NB4 (cell line): ENCODE data around the gene TPST2.

Source experiments
- DNase-seq: peaks from one replicate; pipeline ENCODE4 v3.0.0; 2010; ENCODE audit warnings: low read depth
- H3K4me3 ChIP-seq: one replicate; pipeline ENCODE4 v1.5.1; 2011; ENCODE audit warnings: mild to moderate bottlenecking, low read depth, low read length, moderate library complexity
- MYC ChIP-seq: IDR thresholded peaks from 2 replicates; pipeline ENCODE4 v1.6.1; 2011; ENCODE audit warnings: low read depth, low read length
- POLR2A ChIP-seq: IDR thresholded peaks from 2 replicates; pipeline ENCODE4 v1.6.1; 2011; ENCODE audit warnings: mild to moderate bottlenecking; ENCODE audit not compliant: insufficient read length; ENCODE audit errors: extremely low read depth
- TF ChIP-seq, protein P1 (sequence below): IDR thresholded peaks from 2 replicates; pipeline ENCODE4 v1.6.1; 2011; ENCODE audit warnings: low read depth, low read length
- TF ChIP-seq, protein P2 (sequence below): IDR thresholded peaks from one replicate; pipeline ENCODE4 v1.5.1; 2012; ENCODE audit warnings: low read depth, low read length

TPST2 gene

DNA sequence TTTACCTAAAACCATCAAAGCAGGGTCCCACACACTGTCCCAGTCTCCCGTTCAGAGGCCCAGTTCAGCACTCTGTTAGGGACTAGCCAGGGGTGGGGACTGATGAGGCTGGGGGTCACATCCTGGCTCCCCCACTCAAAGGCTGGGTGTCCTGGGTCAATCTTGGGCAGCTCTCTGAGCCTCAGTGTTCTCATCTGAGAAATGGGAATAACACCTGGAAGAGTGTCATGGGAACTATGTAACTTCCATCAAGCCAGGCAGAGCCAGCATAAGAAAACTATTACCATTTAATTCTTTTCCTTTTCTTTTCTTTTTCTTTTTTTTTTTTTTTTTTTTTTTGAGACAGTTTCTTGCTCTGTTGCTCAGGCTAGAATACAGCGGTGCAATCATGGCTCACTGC, 38.4 kb downstream of the TPST2 start:
- no peak overlapping the region for H3K4me3 ChIP-seq
- no peak for DNase-seq
- TF ChIP-seq MYC: no peak
- TF ChIP-seq, protein P1, sequence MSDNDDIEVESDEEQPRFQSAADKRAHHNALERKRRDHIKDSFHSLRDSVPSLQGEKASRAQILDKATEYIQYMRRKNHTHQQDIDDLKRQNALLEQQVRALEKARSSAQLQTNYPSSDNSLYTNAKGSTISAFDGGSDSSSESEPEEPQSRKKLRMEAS: no peak

DNA sequence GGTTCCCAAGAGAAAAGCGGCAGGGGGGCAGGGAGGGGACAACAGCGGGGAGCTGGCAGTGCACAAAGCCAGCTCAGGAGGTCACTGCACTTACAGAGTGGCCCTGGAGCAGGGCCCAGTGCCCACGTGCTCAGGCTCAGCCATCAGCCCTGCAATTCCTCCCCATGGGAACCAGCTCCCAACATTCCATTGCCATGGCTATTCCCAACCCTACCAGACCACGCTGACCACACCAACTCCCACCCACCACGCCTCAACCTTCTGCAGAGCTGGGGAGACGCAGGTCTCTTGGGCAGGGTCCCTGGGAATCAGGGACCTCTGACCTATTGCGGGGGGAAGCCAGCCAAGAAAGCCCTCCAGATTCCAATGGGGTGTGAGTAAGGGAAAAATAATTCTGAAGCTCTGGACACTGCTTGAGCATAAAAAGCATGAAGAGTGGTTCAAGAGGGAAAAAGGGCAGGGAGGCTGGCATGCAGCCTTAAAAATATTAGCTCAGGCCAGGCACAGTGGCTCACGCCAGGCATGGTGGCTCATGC, 39.4 kb downstream of the TPST2 start:
- H3K4me3 ChIP-seq: no peak overlapping the region
- no peak for TF ChIP-seq MYC
- TF ChIP-seq POLR2A: no peak
- TF ChIP-seq, protein P2, sequence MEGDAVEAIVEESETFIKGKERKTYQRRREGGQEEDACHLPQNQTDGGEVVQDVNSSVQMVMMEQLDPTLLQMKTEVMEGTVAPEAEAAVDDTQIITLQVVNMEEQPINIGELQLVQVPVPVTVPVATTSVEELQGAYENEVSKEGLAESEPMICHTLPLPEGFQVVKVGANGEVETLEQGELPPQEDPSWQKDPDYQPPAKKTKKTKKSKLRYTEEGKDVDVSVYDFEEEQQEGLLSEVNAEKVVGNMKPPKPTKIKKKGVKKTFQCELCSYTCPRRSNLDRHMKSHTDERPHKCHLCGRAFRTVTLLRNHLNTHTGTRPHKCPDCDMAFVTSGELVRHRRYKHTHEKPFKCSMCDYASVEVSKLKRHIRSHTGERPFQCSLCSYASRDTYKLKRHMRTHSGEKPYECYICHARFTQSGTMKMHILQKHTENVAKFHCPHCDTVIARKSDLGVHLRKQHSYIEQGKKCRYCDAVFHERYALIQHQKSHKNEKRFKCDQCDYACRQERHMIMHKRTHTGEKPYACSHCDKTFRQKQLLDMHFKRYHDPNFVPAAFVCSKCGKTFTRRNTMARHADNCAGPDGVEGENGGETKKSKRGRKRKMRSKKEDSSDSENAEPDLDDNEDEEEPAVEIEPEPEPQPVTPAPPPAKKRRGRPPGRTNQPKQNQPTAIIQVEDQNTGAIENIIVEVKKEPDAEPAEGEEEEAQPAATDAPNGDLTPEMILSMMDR: no peak
- TF ChIP-seq, protein P1: no peak
- no peak for DNase-seq

DNA sequence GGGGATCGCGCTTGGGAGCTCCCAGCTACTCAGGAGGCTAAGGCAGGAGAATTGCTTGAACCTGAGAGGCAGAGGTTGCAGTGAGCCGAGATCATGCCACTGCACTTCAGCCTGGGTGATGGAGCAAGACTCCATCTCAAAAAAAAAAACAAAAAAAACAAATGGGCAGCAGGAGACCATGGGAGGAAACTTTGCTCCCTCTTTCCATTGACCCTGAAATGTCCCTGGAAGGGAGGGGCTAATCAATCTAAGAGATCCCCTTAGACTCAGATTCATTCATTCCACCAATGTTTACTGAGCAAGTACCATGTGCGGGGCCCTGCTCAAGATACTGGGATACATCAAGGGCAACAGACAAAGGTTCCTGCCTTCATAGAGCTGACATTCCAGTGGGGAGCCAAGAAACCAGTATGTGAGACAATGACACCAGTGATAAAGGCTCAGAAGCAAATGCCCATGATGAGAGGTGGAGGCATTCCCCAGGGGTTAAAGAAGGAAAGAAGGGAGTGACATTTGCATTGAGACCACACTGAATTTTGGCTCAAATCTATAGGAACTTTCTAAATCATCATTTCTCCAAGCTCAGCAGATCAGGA, 39.9 kb downstream of the TPST2 start:
- DNase-seq: no peak
- TF ChIP-seq MYC (no peak), POLR2A (no peak)
- TF ChIP-seq, protein P2: no peak
- TF ChIP-seq, protein P1: no peak
- H3K4me3 ChIP-seq: no peak overlapping the region

DNA sequence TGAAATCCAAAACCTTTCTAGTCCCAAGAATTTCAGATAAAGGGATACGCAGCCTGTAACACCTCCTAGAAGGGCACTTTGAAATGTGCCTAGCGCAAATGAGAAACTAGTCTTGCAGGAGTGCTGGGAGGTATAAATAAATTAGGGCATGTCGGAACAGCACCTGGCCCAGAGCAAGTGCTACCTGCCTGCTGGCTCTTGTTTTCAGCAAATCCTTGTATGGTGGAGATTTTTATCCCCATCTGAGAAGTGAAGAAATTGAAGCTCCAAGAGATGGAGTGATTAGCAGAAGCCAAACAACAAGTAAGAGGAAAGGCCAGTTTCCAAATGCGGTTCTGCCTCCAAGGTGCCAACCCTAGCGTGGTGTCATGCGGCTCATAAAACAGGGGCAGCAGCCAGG, 40.9 kb downstream of the TPST2 start:
- no peak for TF ChIP-seq MYC
- TF ChIP-seq, protein P2: no peak
- TF ChIP-seq, protein P1: no peak
- no peak for TF ChIP-seq POLR2A
- no peak for DNase-seq
- no peak overlapping the region for H3K4me3 ChIP-seq

DNA sequence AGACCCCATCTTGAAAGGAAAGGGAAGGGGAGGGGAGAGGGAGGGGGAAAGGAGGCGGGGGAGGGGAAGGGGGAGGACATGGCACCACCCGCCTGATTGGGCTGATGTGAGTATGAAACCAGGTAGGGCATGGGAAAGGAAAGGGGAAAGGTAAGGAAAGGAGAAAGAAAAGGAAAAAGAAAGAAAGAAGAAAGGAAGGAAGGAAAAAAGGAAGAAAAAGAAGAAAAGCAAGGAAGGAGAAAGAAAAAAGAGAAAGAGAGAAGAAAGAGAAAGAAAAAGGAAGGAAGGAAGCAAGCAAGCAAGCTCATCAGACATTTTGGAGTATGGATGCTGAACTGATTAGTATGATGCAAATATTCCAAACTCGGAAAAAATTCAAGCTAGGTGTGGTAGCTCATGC, 41.6 kb downstream of the TPST2 start:
- DNase-seq: no peak
- H3K4me3 ChIP-seq: no peak overlapping the region
- TF ChIP-seq, protein P1: no peak
- TF ChIP-seq POLR2A: no peak
- TF ChIP-seq, protein P2: no peak
- no peak for TF ChIP-seq MYC

DNA sequence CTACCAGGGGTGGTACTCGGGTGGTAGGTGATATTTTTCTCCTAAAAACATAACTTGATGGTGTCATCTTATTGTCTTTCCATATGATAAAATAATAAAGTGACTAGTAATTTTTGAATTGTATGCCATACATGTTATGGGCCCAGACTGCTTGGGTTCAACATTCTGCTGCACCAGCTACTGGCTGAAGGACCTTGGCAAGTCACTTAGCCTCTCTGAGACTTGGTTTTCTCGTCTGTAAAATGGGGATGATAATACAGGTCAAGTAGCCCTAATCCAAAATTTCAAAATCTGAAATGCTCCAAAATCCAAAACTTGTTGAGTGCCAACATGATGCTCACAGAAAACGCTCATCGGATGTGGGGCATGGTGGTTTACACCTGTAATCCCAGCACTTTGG, 42.1 kb downstream of the TPST2 start:
- TF ChIP-seq, protein P1: no peak
- TF ChIP-seq, protein P2: no peak
- no peak for TF ChIP-seq POLR2A
- TF ChIP-seq MYC: no peak
- no peak for DNase-seq
- no peak overlapping the region for H3K4me3 ChIP-seq
